Right cardiac atrium (tissue), 5 donors: ENCODE results near the gene TMEM203. TPM values are rescaled to one million over a fixed set of nuclear protein-coding genes. Genes with fewer than 3 reads are reported as not detected.
A peak's percentile ranks its signal among the peaks of the same experiment; 100 is the strongest.

Experiments
- ATAC-seq, 2 donors: fragments of 200-7000 bp; cut with Tn5 transposase; one replicate each; pipeline versions ENCODE4 v1.8.0 to v1.9.1; 2020; ENCODE audit warnings: moderate library complexity in 2 of 2, mild to moderate bottlenecking in 1 of 2
- DNase-seq, 3 donors: peaks; one replicate each; pipeline ENCODE4 v3.0.0-alpha.2; 2020
- H3K27ac ChIP-seq: one replicate; pipeline ENCODE4 v1.5.1; 2013; ENCODE audit warnings: mild to moderate bottlenecking, low read length, control low read depth, moderate library complexity
- H3K27me3 ChIP-seq: one replicate; pipeline ENCODE4 v1.6.1; 2013; ENCODE audit not compliant: control insufficient read depth, insufficient read depth
- H3K4me1 ChIP-seq: one replicate; pipeline ENCODE4 v1.6.1; 2013; ENCODE audit warnings: low read length; ENCODE audit not compliant: control insufficient read depth, insufficient read depth
- H3K4me3 ChIP-seq: one replicate; pipeline ENCODE4 v1.5.1; 2013; ENCODE audit warnings: low read length, control low read depth
- H3K9me3 ChIP-seq: one replicate; pipeline ENCODE4 v1.6.1; 2013; ENCODE audit warnings: low read length; ENCODE audit not compliant: control insufficient read depth
- WGBS: extraction: QIAGEN DNeasy Blood & Tissue Kit; methylation state at CpG from one replicate; pipeline ENCODE4 v1.1.7; 2013; 5-methylcytosine and 5-hydroxymethylcytosine counted together
- intact Hi-C, 4 donors: fragments of 100-400 bp; cut with DNase I; formaldehyde crosslinking; loops; one replicate each; pipeline versions ENCODE4 v1.11.0 to v1.14.0; 2022 to 2023
- polyA plus RNA-seq: library from polyadenylated mRNA; stranded (reverse); fragments of 200-250 nt; gene quantifications from one replicate; pipeline ENCODE4 v1.2.3, GENCODE V29; 2013
- total RNA-seq, 4 donors: library from RNA; stranded (reverse); fragmentation: NEBNext Ultra II Directional; extraction: Animal tissue kit (Norgen Biotek cat#: 25700); gene quantifications; one replicate each; pipeline ENCODE4 v1.2.1, GENCODE V29; 2021
- donor health status: healthy with polysubstance abuse.
- donor health status: DM: no; HTN: yes; CAD: no.
- donor health status: DM: no; HTN: no; CAD: no.
- donor health status: DM: no; HTN: yes; CAD: no; lungs with severe emphysema.
- donor health status: DM: yes; HTN: yes; CAD: no.

Gene TMEM203
- total and polyA plus RNA-seq, 5 donors, result 28.9 to 47.5 (median 40.6) TPM

DNA sequence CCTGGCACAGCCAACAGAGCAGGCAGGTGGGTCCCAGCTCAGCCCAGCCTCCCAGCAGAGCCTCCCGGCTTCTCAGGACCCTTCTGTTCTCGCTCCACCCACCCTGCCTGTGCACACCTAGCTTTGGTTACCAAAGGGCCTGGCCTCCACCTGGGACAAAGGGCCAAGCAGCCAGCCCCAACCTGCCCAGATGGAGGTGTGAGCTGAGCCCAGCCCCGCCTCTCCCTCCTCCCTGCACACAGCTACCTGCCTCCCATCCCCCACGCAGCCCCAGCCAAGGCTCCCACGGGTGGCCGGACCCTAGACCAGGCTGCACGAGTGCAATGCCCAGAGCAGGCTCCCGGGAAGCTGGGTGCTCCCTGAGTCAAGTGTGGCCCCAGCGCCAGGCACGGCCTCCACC, 10.5 kb downstream of the TMEM203 start:
- no peaks in the 10 kb centered on the region for H3K4me1 ChIP-seq

GRCh38 chr9:137194388-137194787, 11.1 kb downstream of the TMEM203 start:
- H3K4me1 ChIP-seq, result peaks cover 4% of the 10 kb centered on the region
- no peaks in the 10 kb centered on the region for H3K27me3 ChIP-seq
- no peak overlapping the region for H3K4me3 ChIP-seq
- H3K27ac ChIP-seq, result no peak overlapping the region
- ATAC-seq (no peak), DNase-seq (no peak)
- no peaks in the 10 kb centered on the region for H3K9me3 ChIP-seq
- WGBS, result 68% methylated on average over 16 of the region's 16 CpGs
- intact Hi-C loops, result no loop called here

More for the DNA sequence above, 10.5 kb downstream of the TMEM203 start:
- intact Hi-C loops, result no loop called here
- WGBS, result 86% methylated on average over 10 of the region's 10 CpGs
- DNase-seq (no peak), ATAC-seq (no peak)
- Histone ChIP-seq H3K27ac (no peak overlapping the region), H3K27me3 (no peaks in the 10 kb centered on the region), H3K9me3 (no peaks in the 10 kb centered on the region), H3K4me3 (no peak overlapping the region)

DNA sequence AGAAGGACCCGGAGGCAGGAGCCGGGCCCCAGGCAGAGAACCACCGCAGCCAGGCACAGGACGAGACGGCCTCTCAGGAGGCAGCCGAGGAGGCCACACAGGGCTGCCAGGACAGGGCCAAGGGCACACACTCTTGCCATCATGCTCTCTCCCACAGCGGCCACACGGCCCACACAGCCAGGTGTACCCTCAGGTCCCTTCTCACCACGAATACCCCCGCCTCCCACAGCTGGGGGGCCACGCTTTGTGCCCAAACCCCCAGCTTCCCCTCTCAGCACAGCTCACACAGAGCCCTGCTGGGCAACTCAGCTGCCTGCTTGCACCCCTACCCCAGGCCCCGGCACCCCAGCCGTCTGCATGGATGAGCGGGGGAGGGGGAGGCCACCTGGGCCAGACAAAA, 11.7 kb downstream of the TMEM203 start:
- intact Hi-C loops, result no loop called here
- DNase-seq (no peak), ATAC-seq (no peak)
- no peaks in the 10 kb centered on the region for H3K27me3 ChIP-seq
- no peaks in the 10 kb centered on the region for H3K9me3 ChIP-seq
- H3K27ac ChIP-seq, result no peak overlapping the region
- H3K4me3 ChIP-seq, result no peak overlapping the region
- peaks cover 4% of the 10 kb centered on the region for H3K4me1 ChIP-seq
- WGBS, result 90% methylated on average over 14 of the region's 14 CpGs

- DNase-seq (no peak), ATAC-seq (no peak)
- no peaks in the 10 kb centered on the region for H3K27me3 ChIP-seq
- 81% methylated on average over 2 of the region's 2 CpGs for WGBS
- no peak overlapping the region for H3K27ac ChIP-seq
- H3K9me3 ChIP-seq, result no peaks in the 10 kb centered on the region
- peaks cover 4% of the 10 kb centered on the region for H3K4me1 ChIP-seq
- H3K4me3 ChIP-seq, result no peak overlapping the region
- intact Hi-C loops, result no loop called here
These were observed 12.6 kb downstream of the TMEM203 start for GRCh38 chr9:137192859-137193258.

DNA sequence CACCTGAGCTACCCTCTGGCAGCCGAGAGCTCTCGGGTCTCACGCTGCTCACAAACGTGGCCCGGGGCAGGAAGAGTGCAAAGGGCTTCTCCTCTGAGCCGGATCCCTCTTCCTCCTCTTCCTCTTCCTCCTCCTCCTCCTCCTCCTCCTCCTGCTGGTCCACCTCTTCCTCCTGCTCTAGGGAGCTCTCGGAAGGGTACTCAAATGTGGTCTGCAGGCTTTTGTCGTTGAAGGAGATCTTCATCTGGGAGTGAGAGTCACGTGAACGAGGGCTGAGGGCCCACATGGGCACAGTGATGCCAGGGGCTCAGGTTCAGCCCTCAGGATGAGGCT, 13.0 kb downstream of the TMEM203 start:
- 76% methylated on average over 10 of the region's 10 CpGs for WGBS
- intact Hi-C loops, result no loop called here
- Histone ChIP-seq H3K27me3 (no peaks in the 10 kb centered on the region), H3K4me1 (peaks cover 4% of the 10 kb centered on the region), H3K4me3 (no peak overlapping the region), H3K27ac (no peak overlapping the region), H3K9me3 (no peaks in the 10 kb centered on the region)
- ATAC-seq, result no peak
- no peak for DNase-seq

- DNase-seq (no peak), ATAC-seq (no peak)
- intact Hi-C loops, result no loop called here
- Histone ChIP-seq H3K4me3 (no peak overlapping the region), H3K27ac (no peak overlapping the region), H3K27me3 (no peaks in the 10 kb centered on the region), H3K4me1 (peaks cover 9% of the 10 kb centered on the region), H3K9me3 (no peaks in the 10 kb centered on the region)
- 82% methylated on average over 22 of the region's 22 CpGs for WGBS
These were observed 13.6 kb downstream of the TMEM203 start for GRCh38 chr9:137191691-137192447.

- DNase-seq (no peak), ATAC-seq (no peak)
- H3K4me3 ChIP-seq, result no peak overlapping the region
- H3K9me3 ChIP-seq, result no peaks in the 10 kb centered on the region
- no peaks in the 10 kb centered on the region for H3K27me3 ChIP-seq
- WGBS, result 73% methylated on average over 3 of the region's 3 CpGs
- peaks cover 11% of the 10 kb centered on the region for H3K4me1 ChIP-seq
- intact Hi-C loops, result no loop called here
- H3K27ac ChIP-seq, result no peak overlapping the region
These were observed 14.2 kb downstream of the TMEM203 start for GRCh38 chr9:137191245-137191644.

GRCh38 chr9:137190315-137190856, 15.1 kb downstream of the TMEM203 start:
- Histone ChIP-seq H3K27me3 (no peaks in the 10 kb centered on the region), H3K27ac (no peak overlapping the region), H3K4me3 (no peak overlapping the region), H3K9me3 (no peaks in the 10 kb centered on the region), H3K4me1 (peaks cover 12% of the 10 kb centered on the region)
- intact Hi-C loops, result no loop called here
- 81% methylated on average over 9 of the region's 9 CpGs for WGBS
- DNase-seq, result no peak
- no peak for ATAC-seq

GRCh38 chr9:137189297-137190295, 15.9 kb downstream of the TMEM203 start:
- H3K4me1 ChIP-seq, result peaks cover 12% of the 10 kb centered on the region
- intact Hi-C loops, result no loop called here
- WGBS, result 31% methylated on average over 23 of the region's 23 CpGs
- H3K4me3 ChIP-seq, result peak overlapping the region; percentile 71
- H3K27me3 ChIP-seq, result no peaks in the 10 kb centered on the region
- no peaks in the 10 kb centered on the region for H3K9me3 ChIP-seq
- H3K27ac ChIP-seq, result peak overlapping the region; percentile 66
- ATAC-seq, result no peak
- no peak for DNase-seq

DNA sequence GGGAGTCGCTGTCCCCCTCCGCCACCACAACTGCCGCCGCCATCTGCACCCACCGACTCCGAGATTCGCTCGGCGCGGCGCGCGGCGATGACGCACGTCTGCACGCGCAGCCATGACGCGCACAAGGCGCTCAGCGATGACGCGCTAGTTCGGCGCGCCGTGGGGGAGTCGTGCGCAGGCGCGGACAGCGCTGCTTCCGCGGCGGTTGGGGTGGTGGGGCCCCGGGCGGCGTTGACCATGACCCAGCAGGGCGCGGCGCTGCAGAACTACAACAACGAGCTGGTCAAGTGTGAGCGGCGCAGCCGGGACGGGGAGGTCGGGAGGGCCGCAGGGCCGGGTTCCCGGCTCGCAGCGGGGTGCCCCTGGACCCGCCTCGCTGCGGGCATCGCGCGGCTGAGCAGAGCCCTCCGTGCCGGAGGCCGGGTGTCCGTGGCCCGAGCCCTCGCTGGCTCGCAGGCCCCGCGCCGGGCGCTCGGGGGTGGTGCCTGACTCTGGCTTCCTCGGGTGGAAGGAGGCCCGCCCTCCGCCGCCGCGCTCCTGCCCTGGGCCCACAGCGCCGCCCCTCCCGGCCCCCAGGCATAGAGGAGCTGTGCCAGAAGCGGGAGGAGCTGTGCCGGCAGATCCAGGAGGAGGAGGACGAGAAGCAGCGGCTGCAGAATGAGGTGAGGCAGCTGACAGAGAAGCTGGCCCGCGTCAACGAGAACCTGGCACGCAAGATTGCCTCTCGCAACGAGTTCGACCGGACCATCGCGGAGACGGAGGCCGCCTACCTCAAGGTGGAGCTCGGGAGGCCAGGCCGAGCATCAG, 16.8 kb downstream of the TMEM203 start, which contains the start of the genes ANAPC2 and SSNA1:
ANAPC2 (minus strand) TSS at position 71 of the 807 bp plus-strand sequence; CDS start at position 43, 28 bp downstream.
SSNA1 (plus strand) TSS at position 187 of the 807 bp plus-strand sequence; CDS start at position 238, 51 bp downstream.
- Histone ChIP-seq H3K4me3 (peak within 1 kb of the TSS; percentile 71), H3K4me1 (peaks cover 12% of the 10 kb centered on the region), H3K27ac (peak within 1 kb of the TSS; percentile 66), H3K9me3 (no peaks in the 10 kb centered on the region), H3K27me3 (no peaks in the 10 kb centered on the region)
- ATAC-seq (peak; percentile 89 to 90), DNase-seq (peak; percentile 94 to 98 (median 98))
- intact Hi-C loops, result no loop called here
- under 1% methylated on average over 98 of the region's 98 CpGs for WGBS
